BLaER1 (cell line): Measurements from ENCODE around the gene OPN1SW.

Source experiments
- H3K27ac ChIP-seq: shearing (Covaris generic); formaldehyde crosslinking; 2 replicates; pipeline ENCODE4 v1.8.1; 2022
- H3K27me3 ChIP-seq: shearing (Covaris generic); formaldehyde crosslinking; 2 replicates; pipeline ENCODE4 v1.8.1; 2022
- H3K36me3 ChIP-seq: shearing (Covaris generic); formaldehyde crosslinking; 2 replicates; pipeline ENCODE4 v1.8.1; 2022
- H3K4me1 ChIP-seq: shearing (Covaris generic); formaldehyde crosslinking; 2 replicates; pipeline ENCODE4 v1.8.1; 2022
- H3K4me2 ChIP-seq: shearing (Covaris generic); formaldehyde crosslinking; 2 replicates; pipeline ENCODE4 v1.8.1; 2022
- H3K4me3 ChIP-seq: shearing (Covaris generic); formaldehyde crosslinking; 2 replicates; pipeline ENCODE4 v1.8.1; 2022
- H3K9ac ChIP-seq: shearing (Covaris generic); formaldehyde crosslinking; 2 replicates; pipeline ENCODE4 v1.8.1; 2022
- H3K9me3 ChIP-seq: shearing (Covaris generic); formaldehyde crosslinking; 2 replicates; pipeline ENCODE4 v1.8.1; 2022
- H4K20me1 ChIP-seq: shearing (Covaris generic); formaldehyde crosslinking; 2 replicates; pipeline ENCODE4 v1.8.1; 2022
- Cebpa-rat ChIP-seq: shearing (Covaris generic); IDR thresholded peaks from 2 replicates; pipeline ENCODE4 v1.8.1; 2022

Gene OPN1SW

DNA sequence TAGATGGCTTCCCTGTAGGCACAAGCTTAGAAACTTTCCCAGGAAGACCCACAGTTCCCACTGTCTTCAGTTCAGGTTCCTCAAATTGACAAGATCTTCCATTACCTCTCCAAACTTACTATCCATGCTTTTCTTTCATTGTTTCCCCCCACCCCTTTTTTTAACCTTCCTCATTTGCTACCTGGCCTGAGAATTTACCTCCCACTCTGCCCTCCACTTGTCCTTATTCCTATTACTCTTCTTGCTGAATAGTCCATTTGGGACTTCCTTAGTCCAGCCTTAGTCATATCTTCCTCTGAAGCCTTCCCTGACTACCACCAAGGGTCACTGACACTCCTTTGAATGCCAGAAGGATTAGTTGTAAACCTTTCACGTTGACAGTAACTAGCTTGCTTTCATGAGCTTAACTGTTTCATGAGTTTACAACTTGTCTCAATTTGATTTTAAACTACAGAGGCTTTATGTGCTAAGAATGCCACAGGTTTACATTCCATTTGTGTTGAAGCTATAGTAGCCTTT is 37.7 kb downstream of the OPN1SW start:
- no peak for TF ChIP-seq Cebpa-rat
- H3K27me3 ChIP-seq: no peaks in the 10 kb centered on the region
- H3K4me1 ChIP-seq: peaks cover 76% of the 10 kb centered on the region
- no peaks in the 10 kb centered on the region for H3K9me3 ChIP-seq
- H3K9ac ChIP-seq: no peak overlapping the region
- no peak overlapping the region for H3K27ac ChIP-seq
- no peak overlapping the region for H3K4me3 ChIP-seq
- peaks cover under 1% of the 10 kb centered on the region; the same call in 1 of the 2 replicates for H3K36me3 ChIP-seq
- peak overlapping the region; percentile 98 for H3K4me2 ChIP-seq
- H4K20me1 ChIP-seq: peaks cover 35% of the 10 kb centered on the region

DNA sequence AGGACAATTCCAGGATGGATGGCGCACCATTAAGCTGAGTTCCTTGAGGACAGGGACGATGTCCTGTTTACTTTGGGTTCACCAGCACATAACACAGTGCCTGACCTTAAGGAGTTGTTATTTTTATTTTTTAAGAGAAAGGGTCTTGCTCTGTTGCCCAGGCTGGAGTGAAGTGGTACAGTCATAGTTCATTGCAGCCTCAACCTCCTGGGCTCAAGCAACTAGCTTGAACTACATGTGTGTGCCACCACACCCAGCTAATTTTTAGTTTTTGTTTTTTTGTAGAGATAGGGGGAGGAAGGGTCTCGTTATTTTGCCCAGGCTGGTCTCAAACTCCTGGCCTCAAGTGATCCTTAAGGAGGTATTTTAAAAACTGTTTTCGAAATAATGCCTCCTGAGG is 38.2 kb downstream of the OPN1SW start:
- Histone ChIP-seq H3K4me2 (peak overlapping the region; percentile 90; the same call in 1 of the 2 replicates), H3K9ac (no peak overlapping the region), H3K4me1 (peaks cover 81% of the 10 kb centered on the region)

DNA sequence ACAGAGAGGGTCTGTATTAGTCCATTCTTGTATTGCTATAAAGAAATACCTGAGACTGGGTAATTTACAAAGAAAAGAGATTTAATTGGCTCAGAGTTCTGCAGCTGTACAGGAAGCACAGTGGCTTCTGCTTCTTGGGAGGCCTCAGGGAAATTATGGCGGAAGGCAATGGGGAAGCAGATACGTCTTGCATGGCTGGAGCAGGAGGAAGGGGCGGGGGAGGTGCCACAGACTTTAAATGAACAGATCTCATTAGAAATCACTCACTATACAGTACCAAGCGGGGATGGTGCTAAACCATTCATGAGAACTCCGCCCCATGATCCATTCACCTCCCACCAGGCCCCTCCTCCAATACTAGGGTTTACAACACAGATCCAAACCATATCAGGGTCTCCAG is 40.2 kb downstream of the OPN1SW start:
- Histone ChIP-seq H3K4me3 (peak overlapping the region; percentile 40; the same call in 1 of the 2 replicates), H3K36me3 (no peaks in the 10 kb centered on the region), H3K4me2 (peak overlapping the region; percentile 90), H3K27ac (peak overlapping the region; percentile 89), H3K4me1 (peaks cover 64% of the 10 kb centered on the region), H3K9ac (no peak overlapping the region), H3K27me3 (no peaks in the 10 kb centered on the region), H4K20me1 (peaks cover 11% of the 10 kb centered on the region), H3K9me3 (no peaks in the 10 kb centered on the region)
- no peak for TF ChIP-seq Cebpa-rat

More for the DNA sequence above, 38.2 kb downstream of the OPN1SW start:
- H3K36me3 ChIP-seq: no peaks in the 10 kb centered on the region; the same call in 1 of the 2 replicates
- H4K20me1 ChIP-seq: peaks cover 31% of the 10 kb centered on the region
- no peak overlapping the region for H3K27ac ChIP-seq
- H3K9me3 ChIP-seq: no peaks in the 10 kb centered on the region
- H3K27me3 ChIP-seq: no peaks in the 10 kb centered on the region
- no peak for TF ChIP-seq Cebpa-rat
- no peak overlapping the region for H3K4me3 ChIP-seq

DNA sequence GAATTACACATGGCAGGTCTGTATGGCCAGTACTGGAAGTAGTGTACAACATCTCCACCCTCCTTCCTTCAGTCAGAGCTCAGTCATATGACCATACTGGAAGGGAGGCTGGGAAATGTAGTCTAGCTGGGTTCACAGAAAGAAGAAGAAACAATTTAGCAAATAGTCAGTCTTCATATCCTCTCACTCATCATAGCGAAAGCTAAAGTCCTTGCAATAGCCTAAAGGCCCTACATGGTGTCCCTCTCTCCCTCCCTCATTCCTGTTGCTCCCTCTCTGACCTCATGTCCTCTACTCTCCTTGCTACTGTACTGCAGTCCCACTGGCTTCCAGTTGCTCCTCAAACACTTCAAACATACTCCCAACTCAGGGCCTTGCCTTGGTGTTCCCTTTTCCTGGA is 40.7 kb downstream of the OPN1SW start:
- H3K9ac ChIP-seq: peak overlapping the region; percentile 26; the same call in 1 of the 2 replicates
- H3K36me3 ChIP-seq: no peaks in the 10 kb centered on the region
- H3K27me3 ChIP-seq: no peaks in the 10 kb centered on the region
- peak overlapping the region; percentile 89 for H3K27ac ChIP-seq
- H3K9me3 ChIP-seq: no peaks in the 10 kb centered on the region
- peak overlapping the region; percentile 40; the same call in 1 of the 2 replicates for H3K4me3 ChIP-seq
- no peak for TF ChIP-seq Cebpa-rat
- H3K4me2 ChIP-seq: peak overlapping the region; percentile 90
- H3K4me1 ChIP-seq: peaks cover 59% of the 10 kb centered on the region
- peaks cover 5% of the 10 kb centered on the region for H4K20me1 ChIP-seq

DNA sequence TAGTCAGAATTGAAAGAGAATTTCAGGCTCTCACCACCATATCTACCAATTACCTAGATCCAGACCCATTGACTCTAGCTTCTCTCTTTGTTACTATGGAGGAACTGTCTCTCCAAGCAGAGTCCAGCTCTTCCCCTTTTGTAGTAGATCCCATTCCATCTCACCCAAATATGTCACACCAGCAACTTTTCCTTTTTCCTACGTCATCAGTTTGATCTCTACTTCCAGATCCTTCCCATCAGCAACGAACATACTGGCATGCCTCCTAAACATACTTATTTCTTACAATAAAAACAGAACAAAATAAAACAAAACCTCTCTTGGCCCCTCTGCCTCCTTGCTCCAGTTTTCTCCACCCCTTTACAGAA is 42.3 kb downstream of the OPN1SW start:
- H3K9me3 ChIP-seq: no peaks in the 10 kb centered on the region
- no peak overlapping the region for H3K27ac ChIP-seq
- H3K4me1 ChIP-seq: peaks cover 56% of the 10 kb centered on the region
- no peaks in the 10 kb centered on the region for H3K36me3 ChIP-seq
- no peak overlapping the region for H3K9ac ChIP-seq
- no peak overlapping the region for H3K4me3 ChIP-seq
- H4K20me1 ChIP-seq: no peaks in the 10 kb centered on the region
- H3K4me2 ChIP-seq: 0 out of 2 replicates have a peak overlapping the region, but pooled peaks have one; percentile 12
- H3K27me3 ChIP-seq: no peaks in the 10 kb centered on the region
- TF ChIP-seq Cebpa-rat: no peak

DNA sequence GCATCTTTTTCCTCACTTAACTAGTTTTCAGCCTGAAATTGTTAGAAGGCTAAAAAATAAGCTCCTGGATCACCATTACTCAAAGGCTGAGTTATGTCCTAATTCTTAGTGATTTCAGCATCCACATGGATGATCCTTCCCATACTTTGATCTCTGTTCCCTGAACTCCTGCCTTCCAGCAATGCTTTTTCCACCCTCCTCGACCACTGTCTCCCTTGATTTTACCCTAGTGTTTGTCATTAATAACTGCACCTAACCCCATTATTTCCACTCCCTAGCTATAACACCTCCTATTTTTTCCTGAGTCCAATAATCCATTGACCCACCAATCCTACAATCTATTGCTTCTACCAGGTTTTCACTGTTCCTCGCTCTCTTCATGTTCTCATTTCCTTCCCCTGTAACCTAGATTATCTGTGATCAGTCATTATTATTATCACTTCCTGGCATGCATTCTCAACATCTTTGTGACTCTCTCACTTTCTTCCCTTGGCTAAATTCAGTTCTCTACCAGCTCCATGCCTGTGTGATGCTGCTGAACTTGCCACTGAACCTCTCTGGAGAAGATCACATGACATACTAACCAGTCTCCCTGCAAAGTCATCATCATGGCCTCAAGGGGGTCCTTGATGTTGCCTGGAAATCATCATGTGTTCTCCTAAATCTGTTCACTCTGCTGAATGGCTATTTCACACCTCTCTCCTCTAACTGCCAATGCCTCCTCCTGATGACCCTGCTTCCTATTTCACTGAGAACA is 42.9 kb downstream of the OPN1SW start:
- Histone ChIP-seq H3K27me3 (no peaks in the 10 kb centered on the region), H3K4me3 (no peak overlapping the region), H3K4me1 (peaks cover 57% of the 10 kb centered on the region), H3K9ac (no peak overlapping the region), H3K4me2 (peak overlapping the region; percentile 12; the same call in 1 of the 2 replicates), H3K27ac (no peak overlapping the region), H4K20me1 (no peaks in the 10 kb centered on the region), H3K9me3 (no peaks in the 10 kb centered on the region), H3K36me3 (no peaks in the 10 kb centered on the region)
- no peak for TF ChIP-seq Cebpa-rat

DNA sequence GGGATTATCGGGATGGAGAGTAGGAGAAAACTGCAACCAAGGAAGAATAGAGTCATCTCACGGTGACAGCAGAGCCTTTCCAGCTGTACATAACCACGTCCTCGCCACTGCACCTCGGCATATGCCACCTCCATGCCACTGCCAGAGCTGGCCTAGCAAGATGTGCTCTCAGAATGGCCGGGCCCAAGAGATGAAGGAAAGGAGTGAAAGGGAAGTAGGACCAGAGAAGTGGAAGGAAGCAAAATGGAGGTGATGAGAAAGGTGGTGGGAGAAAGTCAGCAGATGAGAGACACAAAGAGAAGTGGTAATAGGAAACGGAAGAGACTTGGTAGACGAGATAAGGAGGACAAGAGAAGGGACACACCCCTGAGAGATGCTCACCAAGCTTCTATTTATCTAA is 44.4 kb downstream of the OPN1SW start:
- H3K4me3 ChIP-seq: no peak overlapping the region
- H3K36me3 ChIP-seq: no peaks in the 10 kb centered on the region
- H3K4me2 ChIP-seq: no peak overlapping the region
- H3K4me1 ChIP-seq: peaks cover 60% of the 10 kb centered on the region
- no peak overlapping the region for H3K9ac ChIP-seq
- no peak for TF ChIP-seq Cebpa-rat
- no peak overlapping the region for H3K27ac ChIP-seq
- H4K20me1 ChIP-seq: no peaks in the 10 kb centered on the region
- no peaks in the 10 kb centered on the region for H3K9me3 ChIP-seq
- H3K27me3 ChIP-seq: no peaks in the 10 kb centered on the region

DNA sequence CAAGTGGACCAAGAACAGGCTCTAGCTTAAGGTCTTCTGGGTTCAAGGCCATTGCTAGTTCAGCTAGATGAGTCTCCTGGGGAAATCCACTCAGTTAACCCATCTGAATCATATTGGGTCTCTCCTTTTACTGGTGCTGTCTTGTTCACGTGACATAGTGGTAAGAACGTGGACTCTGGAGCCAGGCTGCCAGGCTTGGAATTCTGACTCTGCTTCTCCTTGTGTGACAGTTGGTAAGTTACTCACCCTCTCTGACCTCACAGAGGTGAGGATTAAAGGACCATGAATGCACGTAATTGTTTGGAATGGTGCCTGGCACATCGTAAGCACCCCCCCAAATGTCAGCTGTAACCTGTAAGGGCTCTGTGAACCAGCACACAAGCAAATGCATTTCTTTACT is 46.1 kb downstream of the OPN1SW start:
- Histone ChIP-seq H3K27ac (no peak overlapping the region), H3K4me3 (no peak overlapping the region), H3K9me3 (peaks cover 8% of the 10 kb centered on the region), H3K4me2 (no peak overlapping the region), H3K36me3 (no peaks in the 10 kb centered on the region), H3K27me3 (no peaks in the 10 kb centered on the region), H3K9ac (no peak overlapping the region), H4K20me1 (no peaks in the 10 kb centered on the region), H3K4me1 (peaks cover 60% of the 10 kb centered on the region)
- no peak for TF ChIP-seq Cebpa-rat

DNA sequence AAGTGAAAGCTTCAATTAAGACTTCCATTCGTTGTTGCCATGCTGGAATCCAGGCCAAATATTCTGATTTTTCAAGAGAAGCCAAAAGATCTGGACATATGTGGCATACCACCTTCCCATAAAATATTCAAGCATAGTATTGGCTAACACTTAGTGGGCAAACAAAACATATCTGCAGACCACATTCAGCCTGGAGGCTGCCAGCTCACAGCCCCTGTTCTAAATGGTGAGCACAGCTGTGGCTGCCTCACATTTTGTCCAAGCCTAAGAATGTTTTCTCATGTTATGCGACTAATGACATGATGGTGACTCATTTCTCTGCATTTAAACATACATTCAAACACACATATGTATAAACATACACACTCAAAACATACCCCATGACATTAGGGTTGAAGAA is 47.0 kb downstream of the OPN1SW start:
- H4K20me1 ChIP-seq: no peaks in the 10 kb centered on the region
- no peak overlapping the region for H3K9ac ChIP-seq
- H3K4me3 ChIP-seq: no peak overlapping the region
- no peak overlapping the region for H3K4me2 ChIP-seq
- no peaks in the 10 kb centered on the region for H3K27me3 ChIP-seq
- no peak overlapping the region for H3K27ac ChIP-seq
- no peaks in the 10 kb centered on the region for H3K36me3 ChIP-seq
- H3K4me1 ChIP-seq: peaks cover 51% of the 10 kb centered on the region
- TF ChIP-seq Cebpa-rat: no peak
- peaks cover 8% of the 10 kb centered on the region for H3K9me3 ChIP-seq

DNA sequence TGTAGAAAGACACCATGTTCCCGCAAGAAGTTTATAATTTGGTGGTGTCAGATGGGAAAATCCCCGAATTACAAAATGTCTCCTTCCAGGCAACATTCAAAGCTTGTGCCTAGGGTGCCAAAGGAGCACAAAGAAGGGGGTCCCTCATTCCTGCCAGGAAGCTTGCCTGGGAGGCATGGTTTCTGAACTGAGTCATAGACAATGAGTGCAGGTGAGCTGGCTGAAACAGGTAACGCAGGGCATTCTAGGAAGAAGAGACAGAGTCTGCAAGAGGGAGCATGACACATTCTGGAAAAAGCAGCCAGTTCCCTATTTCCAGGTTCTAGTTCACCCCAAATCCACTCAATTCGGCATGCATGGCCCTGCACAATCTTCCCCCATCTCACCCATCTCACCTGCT is 48.4 kb downstream of the OPN1SW start:
- no peaks in the 10 kb centered on the region for H3K27me3 ChIP-seq
- peak overlapping the region; percentile 65 for H3K4me2 ChIP-seq
- H3K9ac ChIP-seq: no peak overlapping the region
- H3K9me3 ChIP-seq: peaks cover 8% of the 10 kb centered on the region
- H4K20me1 ChIP-seq: no peaks in the 10 kb centered on the region
- no peak for TF ChIP-seq Cebpa-rat
- no peak overlapping the region for H3K4me3 ChIP-seq
- H3K4me1 ChIP-seq: peaks cover 39% of the 10 kb centered on the region
- H3K27ac ChIP-seq: no peak overlapping the region
- no peaks in the 10 kb centered on the region for H3K36me3 ChIP-seq
